Measurements from ENCODE around the gene KRT35. TPM values are rescaled to one million over a fixed set of nuclear protein-coding genes. Genes with fewer than 3 reads are reported as not detected.

Gene KRT35
- total and polyA plus RNA-seq, 2 donors (not counting 3 experiments of a cell fraction or from before 2014, with no cell fraction given) = not detected

- Histone ChIP-seq H3K9ac (replicated peaks; ENCODE audit: extremely low read depth, insufficient read depth, low read length) (peak overlapping the region; percentile 45), H3K9me3 (replicated peaks; ENCODE audit: control insufficient read depth, insufficient read depth, low read length) (no peaks in the 10 kb centered on the region), H3K4me2 (ENCODE audit: insufficient read depth, low read length) (peak overlapping the region; percentile 27), H2AFZ (ENCODE audit: low read depth, low read length) (peak overlapping the region; percentile 28), H3K4me1 (ENCODE audit: control insufficient read depth, extremely low read depth, insufficient read depth, low read length) (peaks cover 24% of the 10 kb centered on the region), H3K4me3 (replicated peaks in 1 of 3; ENCODE audit: insufficient read depth in 1 of 3, low read depth in 1 of 3, low read length in 3 of 3) (no peak overlapping the region), H3K27me3 (ENCODE audit: control insufficient read depth in 2 of 2, insufficient read depth in 2 of 2, low read length in 2 of 2) (no peaks in the 10 kb centered on the region), H3K79me2 (ENCODE audit: control insufficient read depth, insufficient read depth, low read length) (no peaks in the 10 kb centered on the region), H3K9me1 (replicated peaks; ENCODE audit: control insufficient read depth, extremely low read depth, insufficient read depth, low read length) (no peaks in the 10 kb centered on the region), H3K27ac (ENCODE audit: insufficient read depth, low read depth, low read length) (peak overlapping the region; percentile 80), H3K36me3 (ENCODE audit: control insufficient read depth in 2 of 2, extremely low read depth in 1 of 2, insufficient read depth in 2 of 2, low read length in 2 of 2) (no peaks in the 10 kb centered on the region), H4K20me1 (replicated peaks; ENCODE audit: control insufficient read depth, extremely low read depth, insufficient read depth, low read length) (no peaks in the 10 kb centered on the region)
- peak; percentile 70 for DNase-seq (ENCODE audit: low read depth, low spot score)
- dilution Hi-C loops (cut with MboI; ENCODE audit: extremely low pct_ligation_motif_present, low sequenced_read_pairs) = no loop called here
- ChIA-PET CTCF (interaction anchor here (0.8 to 5.3 kb wide), 10 partner anchors 8 to 141 kb away, joined by 3 to 66 read pairs (median 6); no protein-coding TSS in a partner anchor), POLR2A (interaction anchor here (0.9 to 1.6 kb wide), 3 partner anchors 8 to 26 kb away, joined by 3 to 6 read pairs (median 3); no protein-coding TSS in a partner anchor)
- peak; percentile 98 for FAIRE-seq
- BruUV-seq (replicated peaks) = no TSS peak
- TF ChIP-seq JUN (IDR thresholded peaks at IDR 0.05; ENCODE audit: borderline replicate concordance, insufficient read depth, insufficient read length, low read depth) (peak; percentile 85), CTCF (IDR thresholded peaks at IDR 0.05; ENCODE audit: extremely low read depth in 1 of 2, insufficient read depth in 1 of 2, low read depth in 1 of 2, low read length in 2 of 2) (peak in 1 of 2 donors; percentile 5), GATA2 (IDR thresholded peaks at IDR 0.05; ENCODE audit: insufficient read depth, insufficient read length, low read depth, low read length) (no peak), FOS (IDR thresholded peaks at IDR 0.05; ENCODE audit: borderline replicate concordance, insufficient read depth, low read length) (peak; percentile 94), MAX (IDR thresholded peaks at IDR 0.05; ENCODE audit: insufficient read depth, insufficient read length) (no peak), POLR2AphosphoS5 (IDR thresholded peaks at IDR 0.05; ENCODE audit: insufficient read depth, low read depth, low read length) (peak; percentile 76), POLR2A (IDR thresholded peaks at IDR 0.05; ENCODE audit: low read depth, low read length) (peak; percentile 29), EZH2 (IDR thresholded peaks at IDR 0.05; ENCODE audit: borderline replicate concordance, low read depth, low read length, severe bottlenecking) (no peak), MYC (IDR thresholded peaks at IDR 0.05; ENCODE audit: low read depth, low read length) (no peak)
- intact Hi-C loops (cut with micrococcal nuclease) = loop anchor here (1.0 kb wide), 2 partner anchors 9 to 27 kb away; no protein-coding TSS in a partner anchor
These were observed 40.8 kb upstream of the KRT35 start for GRCh38 chr17:41521574-41522261.
